Upper lobe of left lung (tissue), 6 donors: Measurements from ENCODE around the gene SERPINF2. TPM values are rescaled to one million over a fixed set of nuclear protein-coding genes. Genes with fewer than 3 reads are reported as not detected.

ENCODE experiments used
- ATAC-seq, 2 donors: fragments of 200-7000 bp; cut with Tn5 transposase; one replicate each; pipeline ENCODE4 v1.9.1; 2022; ENCODE audit warnings: mild to moderate bottlenecking in 2 of 2, moderate library complexity in 2 of 2; ENCODE audit not compliant: low FRiP score in 2 of 2
- DNase-seq, 2 donors: peaks; one replicate each; pipeline ENCODE4 v3.0.0-alpha.2; 2019 to 2020
- H3K27ac ChIP-seq, 4 donors: fragments of 200-600 bp; sonication (generic); one replicate each; pipeline ENCODE4 v1.5.1; 2016 to 2019
- H3K27me3 ChIP-seq, 4 donors: fragments of 200-600 bp; sonication (generic); one replicate each; pipeline ENCODE4 v1.5.1; 2017 to 2019
- H3K36me3 ChIP-seq, 4 donors: fragments of 200-600 bp; sonication (generic); one replicate each; pipeline ENCODE4 v1.5.1; 2016 to 2019
- H3K4me1 ChIP-seq, 4 donors: fragments of 200-600 bp; sonication (generic); one replicate each; pipeline ENCODE4 v1.5.1; 2018 to 2019
- H3K4me3 ChIP-seq, 4 donors: fragments of 200-600 bp; sonication (generic); one replicate each; pipeline ENCODE4 v1.5.1; 2017 to 2019; ENCODE audit warnings: mild to moderate bottlenecking in 2 of 4, moderate library complexity in 1 of 4
- H3K9me3 ChIP-seq, 4 donors: fragments of 200-600 bp; sonication (generic); one replicate each; pipeline ENCODE4 v1.5.1; 2018 to 2019
- EP300 ChIP-seq, 4 donors: sonication (generic); formaldehyde crosslinking; IDR thresholded peaks; one replicate each; pipeline ENCODE4 v1.5.1; 2017; ENCODE audit warnings: antibody characterized with exemption in 4 of 4, control low read depth in 2 of 4
- POLR2A ChIP-seq, 4 donors: fragments of 450-650 bp; IDR thresholded peaks; one replicate each; pipeline ENCODE4 v1.5.1; 2016 to 2017; ENCODE audit warnings: antibody characterized with exemption in 4 of 4, mild to moderate bottlenecking in 2 of 4
- POLR2AphosphoS5 ChIP-seq, 2 donors: sonication (generic); formaldehyde crosslinking; IDR thresholded peaks; one replicate each; pipeline ENCODE4 v1.5.1; 2017; ENCODE audit warnings: antibody characterized with exemption in 2 of 2
- WGBS, 2 donors: methylation state at CpG; one replicate each; pipeline ENCODE4 v1.1.5; 2017 to 2018; 5-methylcytosine and 5-hydroxymethylcytosine counted together
- total RNA-seq, 6 donors: library from RNA; depleted of rRNA in 4 of 6; stranded (reverse); fragments of >200 nt in 4 of 6; gene quantifications; one replicate each; pipeline versions ENCODE4 v1.1.0 to v1.2.1, GENCODE V29; 2016 to 2021
- TF ChIP-seq, protein P1 (sequence below), 6 experiments: fragments of 450-650 bp in 4 of 6; fragments of 200-600 bp in 2 of 6; sonication (generic) in 2 of 6; IDR thresholded peaks; one replicate each; pipeline ENCODE4 v1.5.1; 2016 to 2019; ENCODE audit warnings: antibody characterized with exemption in 6 of 6
- donor health status: DM: no; HTN: no; CAD: no; lungs with moderate emphysema.
- donor health status: DM: no; HTN: yes; CAD: no; lungs with severe emphysema.

SERPINF2 gene
- total RNA-seq, 6 donors from 2014 or later = 4.6 to 48.2 (median 24.6) TPM

DNA sequence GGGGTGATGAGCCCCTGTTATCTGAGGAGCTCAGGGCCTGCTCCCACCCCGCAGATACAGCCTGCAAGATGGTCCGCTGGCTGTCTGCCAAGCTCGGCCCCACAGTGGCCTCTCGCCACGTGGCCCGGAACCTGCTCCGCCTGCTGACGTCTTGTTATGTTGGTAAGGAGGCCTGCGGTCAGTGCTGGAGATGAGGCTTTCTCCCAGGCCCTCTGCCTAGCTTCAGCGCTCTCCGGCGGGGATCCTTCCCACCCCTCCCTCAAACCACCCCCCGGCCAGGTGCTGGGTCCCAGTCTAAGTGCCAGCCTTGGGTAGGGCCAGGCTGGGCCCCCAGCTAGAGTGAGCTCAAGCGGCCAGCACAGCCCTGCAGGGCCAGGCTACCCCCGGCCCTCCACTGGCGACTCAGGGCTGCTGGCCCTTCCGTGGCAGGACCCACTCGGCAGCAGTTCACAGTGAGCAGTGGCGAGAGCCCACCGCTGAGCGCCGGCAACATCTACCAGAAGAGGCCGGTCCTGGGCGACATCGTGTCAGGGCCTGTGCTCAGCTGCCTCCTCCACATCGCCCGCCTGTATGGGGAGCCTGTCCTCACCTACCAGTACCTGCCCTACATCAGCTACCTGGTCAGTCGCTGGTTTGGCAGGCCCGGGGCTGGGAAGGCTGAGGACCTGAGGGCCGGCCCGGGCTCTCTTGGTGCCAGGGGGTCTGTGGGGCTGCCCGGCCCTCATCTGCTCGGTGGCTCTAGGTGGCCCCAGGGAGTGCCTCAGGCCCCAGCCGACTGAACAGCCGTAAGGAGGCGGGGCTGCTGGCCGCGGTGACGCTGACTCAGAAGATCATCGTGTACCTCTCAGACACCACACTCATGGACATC lies 12.1 kb upstream of the SERPINF2 start:
- Histone ChIP-seq H3K4me1 (peaks cover 5 to 55% (median 45%) of the 10 kb centered on the region in 4 donors), H3K27ac (peak overlapping the region; percentile 58 to 91 (median 80)), H3K27me3 (no peaks in the 10 kb centered on the region), H3K4me3 (peak overlapping the region in 2 of 4 donors; percentile 18 to 25), H3K9me3 (no peaks in the 10 kb centered on the region), H3K36me3 (peaks cover 19 to 74% (median 66%) of the 10 kb centered on the region in 4 donors)
- peak; percentile 71 to 93 for DNase-seq
- TF ChIP-seq POLR2A (IDR thresholded peaks at IDR 0.05) (peak in 1 of 4 donors; percentile 37), POLR2AphosphoS5 (IDR thresholded peaks at IDR 0.05) (peak in 1 of 2 donors; percentile 36), EP300 (IDR thresholded peaks at IDR 0.05) (no peak)
- TF ChIP-seq, protein P1, sequence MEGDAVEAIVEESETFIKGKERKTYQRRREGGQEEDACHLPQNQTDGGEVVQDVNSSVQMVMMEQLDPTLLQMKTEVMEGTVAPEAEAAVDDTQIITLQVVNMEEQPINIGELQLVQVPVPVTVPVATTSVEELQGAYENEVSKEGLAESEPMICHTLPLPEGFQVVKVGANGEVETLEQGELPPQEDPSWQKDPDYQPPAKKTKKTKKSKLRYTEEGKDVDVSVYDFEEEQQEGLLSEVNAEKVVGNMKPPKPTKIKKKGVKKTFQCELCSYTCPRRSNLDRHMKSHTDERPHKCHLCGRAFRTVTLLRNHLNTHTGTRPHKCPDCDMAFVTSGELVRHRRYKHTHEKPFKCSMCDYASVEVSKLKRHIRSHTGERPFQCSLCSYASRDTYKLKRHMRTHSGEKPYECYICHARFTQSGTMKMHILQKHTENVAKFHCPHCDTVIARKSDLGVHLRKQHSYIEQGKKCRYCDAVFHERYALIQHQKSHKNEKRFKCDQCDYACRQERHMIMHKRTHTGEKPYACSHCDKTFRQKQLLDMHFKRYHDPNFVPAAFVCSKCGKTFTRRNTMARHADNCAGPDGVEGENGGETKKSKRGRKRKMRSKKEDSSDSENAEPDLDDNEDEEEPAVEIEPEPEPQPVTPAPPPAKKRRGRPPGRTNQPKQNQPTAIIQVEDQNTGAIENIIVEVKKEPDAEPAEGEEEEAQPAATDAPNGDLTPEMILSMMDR (IDR thresholded peaks at IDR 0.05) = no peak
- ATAC-seq = peak; percentile 73 to 92
- WGBS, 2 donors = 78 to 79% methylated on average over 13 to 28 of the region's 40 CpGs

- Histone ChIP-seq H3K36me3 (peaks cover 19 to 76% (median 68%) of the 10 kb centered on the region in 4 donors), H3K4me3 (no peak overlapping the region)
- WGBS, 2 donors = 72 to 91% methylated on average over 8 to 9 of the region's 10 CpGs
Observed at GRCh38 chr17:1731194-1731506, 11.5 kb upstream of the SERPINF2 start.

GRCh38 chr17:1732241-1732832 lies 10.3 kb upstream of the SERPINF2 start:
- no peak overlapping the region for H3K4me3 ChIP-seq
- ATAC-seq = no peak
- no peaks in the 10 kb centered on the region for H3K27me3 ChIP-seq
- no peaks in the 10 kb centered on the region for H3K9me3 ChIP-seq
- H3K36me3 ChIP-seq = peaks cover 19 to 73% (median 65%) of the 10 kb centered on the region in 4 donors
- H3K27ac ChIP-seq = no peak overlapping the region
- DNase-seq = peak in 1 of 2 donors; percentile 82
- H3K4me1 ChIP-seq = peaks cover 11 to 53% (median 46%) of the 10 kb centered on the region in 4 donors
- 96 to 98% methylated on average over 7 to 22 of the region's 22 CpGs for WGBS, 2 donors
- no peak for TF ChIP-seq POLR2A (IDR thresholded peaks at IDR 0.05)
- no peak for TF ChIP-seq POLR2AphosphoS5 (IDR thresholded peaks at IDR 0.05)
- TF ChIP-seq EP300 (IDR thresholded peaks at IDR 0.05) = no peak
- TF ChIP-seq, protein P1 (IDR thresholded peaks at IDR 0.05) = no peak

More at GRCh38 chr17:1731194-1731506, 11.5 kb upstream of the SERPINF2 start:
- Histone ChIP-seq H3K9me3 (no peaks in the 10 kb centered on the region), H3K27ac (peak overlapping the region; percentile 58 to 91 (median 80)), H3K4me1 (peaks cover 6 to 55% (median 43%) of the 10 kb centered on the region in 4 donors), H3K27me3 (no peaks in the 10 kb centered on the region)
- ATAC-seq (no peak), DNase-seq (no peak)
- TF ChIP-seq, protein P1 (IDR thresholded peaks at IDR 0.05) = no peak
- TF ChIP-seq EP300 (IDR thresholded peaks at IDR 0.05) (no peak), POLR2AphosphoS5 (IDR thresholded peaks at IDR 0.05) (no peak), POLR2A (IDR thresholded peaks at IDR 0.05) (no peak)

GRCh38 chr17:1732833-1733321 lies 9.8 kb upstream of the SERPINF2 start:
- Histone ChIP-seq H3K27ac (no peak overlapping the region), H3K4me3 (no peak overlapping the region), H3K27me3 (no peaks in the 10 kb centered on the region), H3K4me1 (peaks cover 12 to 53% (median 47%) of the 10 kb centered on the region in 4 donors), H3K9me3 (no peaks in the 10 kb centered on the region), H3K36me3 (peaks cover 19 to 73% (median 65%) of the 10 kb centered on the region in 4 donors)
- ATAC-seq (no peak), DNase-seq (no peak)
- 81 to 85% methylated on average over 9 to 11 of the region's 11 CpGs for WGBS, 2 donors
- TF ChIP-seq, protein P1 (IDR thresholded peaks at IDR 0.05) = no peak
- TF ChIP-seq POLR2AphosphoS5 (IDR thresholded peaks at IDR 0.05) = no peak
- no peak for TF ChIP-seq EP300 (IDR thresholded peaks at IDR 0.05)
- no peak for TF ChIP-seq POLR2A (IDR thresholded peaks at IDR 0.05)
